A549 treated with ZK216348 at 1 μM for 4 hours (cell line): ENCODE measurements around the gene ATL3. TPM values are rescaled to one million over a fixed set of nuclear protein-coding genes. Genes with fewer than 3 reads are reported as not detected.

Experiments
- total RNA-seq: library from RNA; stranded (reverse); fragments of 200-300 nt; extraction: Qiagen RNA extraction; gene quantifications from 5 replicates; pipeline ENCODE4 v1.2.3, GENCODE V29; 2022; ENCODE audit warnings: low read depth

Gene ATL3, protein sequence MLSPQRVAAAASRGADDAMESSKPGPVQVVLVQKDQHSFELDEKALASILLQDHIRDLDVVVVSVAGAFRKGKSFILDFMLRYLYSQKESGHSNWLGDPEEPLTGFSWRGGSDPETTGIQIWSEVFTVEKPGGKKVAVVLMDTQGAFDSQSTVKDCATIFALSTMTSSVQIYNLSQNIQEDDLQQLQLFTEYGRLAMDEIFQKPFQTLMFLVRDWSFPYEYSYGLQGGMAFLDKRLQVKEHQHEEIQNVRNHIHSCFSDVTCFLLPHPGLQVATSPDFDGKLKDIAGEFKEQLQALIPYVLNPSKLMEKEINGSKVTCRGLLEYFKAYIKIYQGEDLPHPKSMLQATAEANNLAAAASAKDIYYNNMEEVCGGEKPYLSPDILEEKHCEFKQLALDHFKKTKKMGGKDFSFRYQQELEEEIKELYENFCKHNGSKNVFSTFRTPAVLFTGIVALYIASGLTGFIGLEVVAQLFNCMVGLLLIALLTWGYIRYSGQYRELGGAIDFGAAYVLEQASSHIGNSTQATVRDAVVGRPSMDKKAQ
- 29.2 to 37.1 TPM (median 34.1 TPM) in 5 replicates for total RNA-seq

DNA sequence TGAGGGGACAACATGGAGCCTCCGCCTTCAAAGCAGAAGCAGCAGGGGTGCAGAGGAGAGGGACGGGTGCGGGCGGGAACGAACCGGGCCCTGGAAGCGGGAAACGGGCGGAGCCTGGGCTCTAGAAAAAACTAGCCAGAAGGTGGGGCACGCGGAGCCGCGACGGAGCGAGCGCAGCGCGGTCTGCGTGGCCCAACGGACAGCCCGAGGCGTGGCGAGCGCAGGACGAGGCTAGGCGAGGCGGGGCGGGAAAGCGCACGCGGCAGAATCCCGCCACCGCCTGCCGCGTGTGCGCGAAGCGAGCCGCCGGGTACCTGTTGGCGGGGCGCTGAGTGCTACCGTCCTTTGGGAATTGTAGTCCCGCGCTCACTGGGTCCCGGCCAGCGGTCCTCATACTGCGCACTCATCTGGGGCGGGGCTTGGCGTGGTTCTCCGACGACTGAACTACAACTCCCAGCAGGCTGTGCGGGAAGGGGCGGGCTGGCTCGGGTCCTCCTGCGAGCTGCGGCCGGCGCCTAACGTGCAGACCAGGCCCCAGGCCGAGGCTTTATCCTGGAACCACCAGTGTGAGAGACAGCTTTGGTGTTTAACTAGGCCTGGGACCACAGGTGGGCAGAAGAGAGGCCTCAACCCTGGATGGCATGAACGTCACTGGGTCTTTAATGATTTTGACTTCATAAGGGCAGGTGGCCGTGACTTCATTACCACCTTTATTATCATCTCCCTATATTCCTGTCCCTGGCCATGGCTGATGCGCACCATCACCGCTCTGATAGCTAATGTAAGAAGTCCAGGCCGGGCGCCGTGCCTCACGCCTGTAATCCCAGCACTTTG is at the start of gene ATL3:
Gene ATL3 (minus strand): TSS at position 55 of the 834 bp plus-strand sequence. CDS start 41 bp downstream, at position 14.

DNA sequence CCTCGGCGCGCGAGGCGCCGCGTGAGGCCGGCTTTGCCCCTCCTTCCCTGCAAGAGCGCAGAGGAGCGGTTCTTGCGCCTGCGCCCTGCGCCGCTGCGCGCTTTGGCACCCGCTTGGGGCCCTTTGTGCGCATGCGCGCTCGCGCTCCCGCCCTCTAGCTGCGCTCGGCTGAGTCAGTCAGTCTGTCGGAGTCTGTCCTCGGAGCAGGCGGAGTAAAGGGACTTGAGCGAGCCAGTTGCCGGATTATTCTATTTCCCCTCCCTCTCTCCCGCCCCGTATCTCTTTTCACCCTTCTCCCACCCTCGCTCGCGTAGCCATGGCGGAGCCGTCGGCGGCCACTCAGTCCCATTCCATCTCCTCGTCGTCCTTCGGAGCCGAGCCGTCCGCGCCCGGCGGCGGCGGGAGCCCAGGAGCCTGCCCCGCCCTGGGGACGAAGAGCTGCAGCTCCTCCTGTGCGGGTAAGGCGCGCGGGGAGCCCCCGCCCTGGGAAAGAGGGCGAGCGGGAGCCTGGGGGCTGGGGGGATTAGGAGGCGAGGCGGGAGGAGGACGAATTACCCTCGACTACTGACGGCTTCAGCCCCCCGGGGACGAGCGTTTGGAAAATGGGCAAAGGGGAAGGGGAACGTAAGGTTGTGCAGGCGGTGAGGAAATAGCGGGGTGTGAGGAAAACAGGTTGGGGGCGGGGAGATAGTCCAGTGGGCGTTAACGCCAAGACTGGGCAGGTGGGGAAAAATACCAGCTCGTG is 10.3 kb upstream of the ATL3 start, which contains the start of gene RTN3:
Gene RTN3 (plus strand): TSS at position 180 of the 745 bp plus-strand sequence. CDS start 137 bp downstream, at position 317.

DNA sequence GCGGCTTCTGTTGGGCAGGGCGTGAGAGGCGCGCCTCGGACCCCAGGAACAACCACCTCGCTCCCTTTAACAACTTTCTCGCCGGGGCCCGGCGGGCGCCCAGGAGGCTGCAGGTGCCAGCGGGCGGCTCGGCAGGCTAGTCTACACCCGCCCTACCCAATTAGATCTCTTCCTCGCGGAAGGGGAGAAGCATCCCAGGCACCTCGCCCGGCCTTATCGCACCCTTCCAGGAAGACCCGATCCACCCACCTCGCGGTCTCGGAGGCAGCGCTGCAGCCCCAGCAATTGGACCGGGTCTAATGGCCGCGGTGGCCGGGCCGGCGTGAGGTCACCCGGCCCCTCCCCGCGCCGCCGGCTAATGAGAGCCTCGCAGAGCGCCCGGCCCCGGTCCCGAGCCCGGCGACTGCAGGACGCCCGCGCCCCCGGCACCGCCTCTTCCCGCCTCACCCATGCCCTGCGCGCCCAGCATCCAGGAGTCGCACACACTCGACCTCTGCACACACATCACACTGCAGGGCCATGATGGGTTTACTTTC is 57.0 kb downstream of the ATL3 start, which contains the start of gene PLAAT3:
Gene PLAAT3 (minus strand): TSS at position 298 of the 536 bp plus-strand sequence. CDS start 419 bp downstream, outside the sequence.

Other genes starting within 250 kb of the ATL3 start
- gene PLAAT5, start 180.2 kb downstream of the ATL3 start, total RNA-seq = not detected in 5 replicates
- gene LGALS12, start 165.3 kb downstream of the ATL3 start, total RNA-seq = not detected in 5 replicates
- 1.7 to 2.4 TPM (median 2.0 TPM) in 5 replicates for gene PLAAT4, start 134.6 kb downstream of the ATL3 start, total RNA-seq
- gene PLAAT2, start 108.0 kb downstream of the ATL3 start, total RNA-seq = 0.28 to 0.77 TPM (median 0.64 TPM) in 5 replicates
- 48.5 to 62.0 TPM (median 58.9 TPM) in 5 replicates for gene PLAAT3, start 56.9 kb downstream of the ATL3 start, total RNA-seq
- 89.7 to 123 TPM (median 108 TPM) in 5 replicates for gene RTN3, start 10.1 kb upstream of the ATL3 start, total RNA-seq
- 4.4 to 8.5 TPM (median 6.8 TPM) in 5 replicates for gene ZFTA, start 97.4 kb upstream of the ATL3 start, total RNA-seq
- gene SPINDOC, start 142.1 kb upstream of the ATL3 start, total RNA-seq = 32.2 to 59.0 TPM (median 48.7 TPM) in 5 replicates
- 21.4 to 27.9 TPM (median 26.3 TPM) in 5 replicates for gene MARK2, start 167.7 kb upstream of the ATL3 start, total RNA-seq
- 0.64 to 1.0 TPM (median 0.95 TPM) in 5 replicates for gene RCOR2, start 245.8 kb upstream of the ATL3 start, total RNA-seq